ENCODE data around the gene PANK3.
"Not testable (repeated sequence)": the region's sequence is repeated elsewhere in the genome, so short reads cannot be mapped to it uniquely, and the experiment has no call there.

The PANK3 gene

DNA sequence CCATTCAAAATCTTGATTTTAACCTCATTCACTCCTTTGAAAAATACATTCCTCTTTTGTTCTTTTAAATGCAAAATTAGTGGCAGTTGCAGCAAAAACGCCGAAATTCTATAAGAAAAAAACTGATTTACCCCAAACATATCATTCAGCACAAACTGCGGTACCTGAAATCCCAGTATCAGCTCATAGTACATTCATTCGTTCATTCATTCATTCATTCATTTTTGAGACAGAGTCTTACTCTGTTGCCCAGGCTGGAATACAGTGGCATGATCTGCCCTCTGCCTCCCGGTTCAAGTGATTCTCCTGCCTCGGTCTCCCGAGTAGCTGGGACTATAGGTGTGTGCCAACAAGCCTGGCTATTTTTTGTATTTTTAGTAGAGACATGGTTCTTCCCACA, 29.6 kb downstream of the PANK3 start:
- DNase-seq = no peak

DNA sequence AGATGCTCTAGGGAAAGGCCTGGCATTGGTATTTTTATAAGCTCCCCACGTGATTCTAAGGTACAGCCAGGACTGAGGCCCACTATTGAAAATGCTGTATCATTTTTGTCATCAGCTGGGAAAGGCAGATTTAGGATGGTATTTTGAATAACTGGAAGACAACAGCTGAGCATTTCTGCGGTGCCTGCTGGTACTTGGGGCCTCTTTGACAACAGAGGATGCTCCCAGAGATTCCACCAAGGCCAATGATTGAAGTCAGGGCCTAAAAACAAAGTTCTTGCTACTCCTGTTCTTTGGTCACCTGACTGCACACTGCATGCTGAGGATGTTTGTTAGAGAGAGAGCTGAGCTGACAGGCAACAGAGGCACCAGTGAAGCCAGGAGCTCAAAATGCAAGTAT, 42.0 kb downstream of the PANK3 start:
- DNase-seq = no peak

DNA sequence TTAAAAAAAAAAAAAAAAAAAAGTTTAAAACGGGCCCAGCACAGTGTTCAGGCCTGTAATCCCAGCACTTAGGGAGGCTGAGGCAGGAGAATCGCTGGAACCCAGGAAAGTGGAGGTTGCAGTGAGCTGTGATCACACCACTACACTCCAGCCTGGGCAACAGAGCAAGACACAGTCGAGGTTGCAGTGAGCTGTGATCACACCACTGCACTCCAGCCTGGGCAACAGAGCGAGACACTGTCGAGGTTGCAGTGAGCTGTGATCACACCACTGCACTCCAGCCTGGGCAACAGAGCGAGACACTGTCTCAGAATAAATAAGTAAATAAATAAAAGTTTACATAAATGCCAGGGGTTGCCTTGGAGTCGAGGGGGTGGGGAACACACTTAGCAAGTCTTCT, 44.8 kb downstream of the PANK3 start:
- DNase-seq = not testable (repeated sequence)

DNA sequence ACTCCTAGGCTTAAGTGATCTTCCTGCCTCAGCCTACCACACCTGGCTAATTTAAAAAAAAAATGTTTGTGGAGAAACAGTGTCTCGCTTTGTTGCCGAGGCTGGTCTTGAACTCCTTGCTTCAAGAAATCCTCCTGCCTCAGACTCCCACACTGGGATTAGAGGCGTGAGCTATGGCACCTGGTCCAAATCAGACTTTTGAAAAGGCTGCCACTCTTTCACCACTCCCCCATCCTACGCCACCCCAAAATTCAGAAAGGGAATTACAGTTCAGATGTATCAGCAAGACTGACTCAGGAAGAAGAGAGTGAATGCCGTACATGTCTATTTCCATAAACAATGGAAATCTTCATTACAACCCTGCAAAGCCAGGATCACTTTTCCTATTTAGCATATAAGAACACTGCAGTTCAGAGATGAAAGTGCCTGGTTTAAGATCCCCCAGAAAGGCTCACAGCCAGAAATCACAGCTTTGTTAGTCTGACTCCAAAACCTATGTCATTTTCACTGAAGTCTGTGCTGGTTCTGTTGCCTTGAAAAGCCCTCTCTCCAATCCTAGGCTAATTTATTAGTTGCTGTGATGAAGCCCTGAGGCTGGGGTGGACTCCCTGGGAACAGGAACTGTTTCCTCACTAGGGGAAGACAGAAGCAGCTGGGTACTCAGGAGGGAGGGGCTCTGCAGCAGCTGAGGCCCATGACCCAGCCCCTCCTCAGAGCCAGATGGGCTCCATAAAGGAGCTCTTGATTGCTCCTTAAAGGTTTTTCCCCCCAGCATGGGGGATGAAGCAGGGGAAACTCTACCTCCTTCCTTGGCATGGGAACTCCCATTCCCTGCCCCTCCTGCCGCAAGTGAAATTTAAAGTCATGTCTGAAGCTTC, 46.9 kb downstream of the PANK3 start:
- no peak for DNase-seq

DNA sequence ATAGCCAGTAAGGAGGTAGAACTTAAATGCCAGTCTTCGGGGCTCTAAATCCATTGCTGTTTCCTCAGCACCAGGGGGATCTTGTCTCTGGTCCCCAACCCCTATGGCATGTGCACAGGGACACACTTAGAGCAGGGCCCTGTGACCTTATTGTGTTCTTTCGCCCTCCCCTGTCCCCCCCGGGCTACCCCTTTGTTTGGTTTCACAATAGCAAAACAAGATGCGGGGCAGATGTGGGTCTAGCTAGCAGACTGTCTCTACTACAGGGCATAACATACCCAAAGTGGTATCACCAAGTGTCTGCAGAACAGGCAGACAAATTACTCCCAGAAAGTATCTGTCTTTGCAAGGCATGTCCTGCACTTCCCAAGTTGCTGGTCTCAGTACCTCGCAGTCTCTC, 48.0 kb downstream of the PANK3 start:
- no peak for DNase-seq

DNA sequence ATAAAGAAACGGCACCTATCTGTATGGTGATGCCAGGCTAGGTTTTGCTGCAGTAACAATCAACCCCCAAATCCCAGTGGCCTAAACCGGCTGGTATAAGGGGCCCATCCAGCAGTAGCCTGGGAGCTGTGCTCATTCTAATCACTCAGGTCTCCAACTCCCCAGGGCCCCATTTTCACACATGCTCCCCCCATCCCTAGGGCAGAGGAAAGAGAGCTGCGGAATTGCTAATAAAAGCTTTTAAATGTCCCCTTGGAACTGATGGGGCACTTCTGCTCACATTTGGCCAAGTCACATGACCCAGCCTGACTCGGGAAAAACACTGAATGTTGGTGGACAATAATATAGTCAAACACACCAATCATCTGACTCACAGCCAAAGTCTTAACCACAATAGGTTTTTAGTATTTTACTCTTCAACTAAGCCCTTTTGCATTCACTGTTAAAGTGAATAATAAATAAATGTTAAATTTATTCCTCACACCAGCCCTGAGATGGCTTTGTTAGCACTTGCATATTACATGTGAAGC, 48.5 kb downstream of the PANK3 start:
- peak; percentile 45 for DNase-seq

DNA sequence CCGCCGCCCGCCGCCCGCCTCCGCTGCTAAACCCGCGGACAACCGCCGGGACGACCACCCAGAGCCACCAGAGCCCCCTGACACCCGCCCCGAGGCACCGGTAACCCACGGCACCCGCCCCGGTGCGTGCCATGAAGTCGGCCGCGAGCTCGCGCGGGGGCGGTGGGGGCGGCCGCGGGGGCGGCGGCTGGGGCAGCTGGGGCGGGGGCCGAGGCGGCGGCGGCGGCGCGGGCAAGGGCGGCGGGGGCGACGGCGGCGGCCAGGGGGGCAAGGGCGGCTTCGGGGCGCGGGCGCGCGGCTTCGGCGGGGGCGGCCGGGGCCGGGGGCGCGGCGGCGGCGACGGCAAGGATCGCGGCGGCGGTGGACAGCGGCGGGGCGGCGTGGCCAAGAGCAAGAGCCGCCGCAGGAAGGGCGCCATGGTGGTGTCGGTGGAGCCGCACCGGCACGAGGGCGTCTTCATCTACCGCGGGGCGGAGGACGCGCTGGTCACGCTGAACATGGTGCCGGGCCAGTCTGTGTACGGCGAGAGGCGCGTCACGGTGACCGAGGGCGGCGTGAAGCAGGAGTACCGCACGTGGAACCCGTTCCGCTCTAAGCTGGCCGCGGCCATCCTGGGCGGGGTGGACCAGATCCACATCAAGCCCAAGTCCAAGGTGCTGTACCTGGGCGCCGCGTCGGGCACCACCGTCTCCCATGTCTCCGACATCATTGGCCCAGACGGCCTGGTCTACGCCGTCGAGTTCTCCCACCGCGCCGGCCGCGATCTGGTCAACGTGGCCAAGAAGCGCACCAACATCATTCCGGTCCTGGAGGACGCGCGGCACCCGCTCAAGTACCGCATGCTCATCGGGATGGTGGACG, 49.6 kb downstream of the PANK3 start:
- DNase-seq = peak; percentile 8

DNA sequence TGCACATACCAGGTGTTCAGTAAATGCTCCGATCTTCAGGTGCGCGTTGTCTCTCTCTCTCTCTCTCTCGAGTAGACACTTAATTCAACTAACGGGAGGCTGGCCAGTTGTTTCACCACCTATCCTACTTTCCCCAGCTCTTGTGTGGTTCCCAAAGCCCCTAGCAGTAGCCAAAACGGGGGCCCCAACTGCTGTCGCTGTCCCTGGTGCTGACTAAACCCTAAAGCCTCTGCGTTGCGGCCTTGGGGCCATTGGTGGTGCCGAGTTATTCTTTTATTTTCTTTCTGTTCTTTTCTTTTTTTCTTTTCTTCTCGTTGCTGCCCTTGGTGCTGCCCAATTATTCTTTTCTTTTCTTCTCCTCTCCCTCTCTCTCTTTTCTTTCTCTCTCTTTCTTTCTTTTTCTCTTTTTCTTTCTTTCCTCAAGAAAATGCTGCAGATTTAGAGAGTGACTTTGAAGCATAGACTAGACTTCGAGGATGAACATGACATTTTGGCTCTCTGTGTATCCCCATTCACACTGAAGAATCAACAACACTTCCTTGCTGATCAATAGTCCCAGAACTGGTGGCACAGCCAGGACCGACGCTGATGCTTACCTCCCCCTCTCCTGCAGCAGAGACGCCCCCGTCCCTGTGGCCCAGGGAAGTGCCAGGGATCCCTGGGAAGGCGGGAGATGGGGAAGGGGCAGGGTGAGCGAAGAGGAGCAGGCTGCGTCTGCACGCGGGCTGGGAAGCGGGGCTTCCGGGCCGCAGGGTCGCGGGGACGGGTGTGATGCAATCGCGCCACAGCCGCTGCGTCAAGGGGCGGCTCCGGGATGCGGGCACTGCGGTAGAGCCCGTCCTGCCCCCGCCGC, 50.4 kb downstream of the PANK3 start, which contains the start of gene FBLL1:
Gene FBLL1, plus strand, starts transcription at position 785 of the 853 bp plus-strand sequence. CDS start 200 bp downstream, outside the sequence.
- peak; percentile 51 for DNase-seq

DNA sequence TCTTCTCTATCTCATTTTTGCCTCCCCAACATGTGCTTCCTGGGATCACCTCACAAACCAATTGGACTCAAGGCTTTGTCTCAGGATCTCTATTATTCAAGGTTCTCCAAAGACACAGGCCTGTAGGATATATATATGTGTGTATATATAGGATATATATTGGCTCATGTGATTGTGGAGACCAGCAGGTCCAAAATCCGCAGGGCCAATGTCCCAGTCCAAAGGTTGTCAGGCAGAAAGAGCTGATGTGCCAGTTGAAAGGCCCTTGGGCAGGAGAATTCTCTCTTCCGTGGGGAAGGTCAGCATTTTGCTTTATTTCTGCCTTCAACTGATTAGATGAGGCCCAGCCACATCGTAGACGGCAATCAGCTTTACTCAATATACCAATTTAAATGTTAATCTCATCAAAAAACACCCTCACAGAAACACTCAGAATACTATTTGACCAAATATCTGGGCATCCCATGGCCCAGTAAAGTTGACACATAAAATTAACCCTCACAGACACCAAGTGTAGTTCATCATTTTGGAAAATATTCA, 51.3 kb downstream of the PANK3 start:
- no peak for DNase-seq

DNA sequence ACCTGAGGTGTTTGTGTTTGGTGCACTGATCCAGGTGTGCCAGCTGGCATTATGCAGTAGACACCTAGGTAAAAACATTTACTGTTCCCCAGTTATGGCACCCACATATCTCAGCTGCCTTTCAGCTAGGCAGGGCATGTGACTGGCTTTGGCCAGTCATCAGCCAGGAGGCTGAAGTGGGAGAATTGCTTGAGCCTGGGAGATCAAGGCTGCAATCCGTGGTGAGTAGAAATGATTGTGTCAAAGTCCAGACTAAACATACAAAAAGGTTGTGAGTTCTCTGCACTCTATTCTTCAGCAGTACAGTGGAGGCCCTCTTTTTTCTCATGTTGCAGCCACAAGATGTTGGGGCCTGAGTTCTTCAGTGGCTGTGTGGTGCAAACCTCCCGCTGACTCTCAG, 53.3 kb downstream of the PANK3 start:
- DNase-seq = no peak

DNA sequence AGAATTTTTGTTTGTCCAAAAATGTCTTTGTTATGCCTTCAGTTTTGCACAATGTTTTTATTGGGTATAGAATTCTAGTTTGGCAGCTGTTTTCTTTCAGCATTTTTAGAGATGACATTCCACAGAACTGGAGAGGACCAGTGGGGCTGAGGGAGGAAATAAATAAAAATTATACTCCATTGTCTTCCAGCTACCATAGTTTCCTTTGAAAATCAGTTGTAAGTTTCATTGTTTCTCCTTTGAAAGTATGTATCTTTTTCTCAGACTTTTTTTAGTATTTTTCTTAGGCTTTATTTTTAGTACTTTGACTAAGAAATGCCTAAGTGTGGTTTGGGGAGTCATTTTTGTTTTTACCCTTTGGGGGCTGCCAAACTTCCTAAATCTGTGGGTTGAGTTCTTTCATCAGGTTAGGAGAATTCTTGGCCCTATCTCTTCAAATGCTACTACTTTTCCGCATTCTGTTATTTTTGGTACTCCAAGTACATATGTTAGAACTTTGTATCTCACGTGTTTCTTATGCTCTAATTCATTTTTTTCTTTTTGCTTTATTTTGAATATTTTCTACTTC, 65.2 kb downstream of the PANK3 start:
- no peak for DNase-seq

DNA sequence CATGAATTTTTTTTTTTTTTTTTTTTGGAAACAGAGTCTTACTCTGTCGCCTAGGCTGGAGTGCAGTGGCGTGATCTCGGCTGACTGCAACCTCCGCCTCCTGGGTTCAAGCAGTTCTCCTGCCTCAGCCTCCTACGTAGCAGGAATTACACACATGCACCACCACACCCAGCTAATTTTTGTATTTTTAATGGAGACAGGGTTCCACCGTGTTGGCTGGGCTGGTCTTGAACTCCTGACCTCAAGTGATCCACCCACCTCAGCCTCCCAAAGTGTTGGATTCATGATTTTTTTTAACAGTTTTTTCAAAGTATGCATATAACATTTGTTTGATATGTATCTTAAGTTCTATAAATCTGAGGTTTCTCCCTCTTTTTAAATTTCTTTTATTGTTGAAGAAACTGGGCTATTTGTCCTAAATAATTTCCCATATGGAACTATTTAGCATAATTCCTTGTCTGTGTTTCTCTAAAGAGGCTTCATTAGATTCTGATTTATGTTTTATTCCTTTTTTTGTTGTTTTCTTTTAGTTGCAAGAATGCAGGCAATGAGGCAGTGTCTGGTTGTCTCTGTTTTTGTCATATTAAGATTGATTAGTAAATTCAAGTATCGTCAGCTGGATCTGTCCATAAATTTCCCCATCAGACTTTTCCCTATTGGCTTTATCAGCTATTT, 76.5 kb downstream of the PANK3 start:
- DNase-seq = no peak
